Embryonic facial prominence (tissue), 1 donor: ENCODE data around the gene NSMCE1.

Experiments
- DNase-seq: peaks from one replicate; pipeline ENCODE4 v3.0.0-alpha.2; 2016; ENCODE audit errors: extremely low spot score

NSMCE1 gene

DNA sequence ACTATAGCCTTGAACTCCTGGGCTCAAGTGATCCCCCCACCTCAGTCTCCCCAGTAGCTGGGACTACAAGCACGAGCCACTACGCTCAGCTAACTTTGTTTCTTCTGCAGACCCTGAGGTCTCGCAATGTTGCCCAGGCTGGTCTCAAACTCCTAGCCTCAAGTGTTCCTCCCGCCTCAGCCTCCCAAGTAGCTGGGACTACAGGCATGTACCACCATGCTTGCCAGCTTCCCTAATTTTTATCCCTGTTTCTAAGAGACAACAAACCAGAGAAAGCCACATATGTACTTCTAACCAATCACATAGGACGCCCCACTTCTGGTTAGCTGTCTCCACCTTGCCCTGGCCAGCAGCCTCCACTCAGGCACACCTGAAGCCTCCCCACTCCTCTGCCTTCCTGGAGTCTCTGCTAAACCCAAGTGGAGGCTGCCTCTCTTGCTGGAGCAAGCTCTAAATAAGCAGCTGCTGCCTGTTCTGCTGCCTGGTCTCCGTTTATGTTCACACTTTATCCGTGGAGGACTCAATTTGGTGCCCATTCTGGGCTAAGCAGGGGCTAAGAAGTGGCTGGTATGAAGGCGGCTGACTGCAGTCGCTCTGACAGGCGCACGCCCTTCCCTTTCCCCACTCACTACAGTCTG is 24.7 kb downstream of the NSMCE1 start:
- DNase-seq: no peak

DNA sequence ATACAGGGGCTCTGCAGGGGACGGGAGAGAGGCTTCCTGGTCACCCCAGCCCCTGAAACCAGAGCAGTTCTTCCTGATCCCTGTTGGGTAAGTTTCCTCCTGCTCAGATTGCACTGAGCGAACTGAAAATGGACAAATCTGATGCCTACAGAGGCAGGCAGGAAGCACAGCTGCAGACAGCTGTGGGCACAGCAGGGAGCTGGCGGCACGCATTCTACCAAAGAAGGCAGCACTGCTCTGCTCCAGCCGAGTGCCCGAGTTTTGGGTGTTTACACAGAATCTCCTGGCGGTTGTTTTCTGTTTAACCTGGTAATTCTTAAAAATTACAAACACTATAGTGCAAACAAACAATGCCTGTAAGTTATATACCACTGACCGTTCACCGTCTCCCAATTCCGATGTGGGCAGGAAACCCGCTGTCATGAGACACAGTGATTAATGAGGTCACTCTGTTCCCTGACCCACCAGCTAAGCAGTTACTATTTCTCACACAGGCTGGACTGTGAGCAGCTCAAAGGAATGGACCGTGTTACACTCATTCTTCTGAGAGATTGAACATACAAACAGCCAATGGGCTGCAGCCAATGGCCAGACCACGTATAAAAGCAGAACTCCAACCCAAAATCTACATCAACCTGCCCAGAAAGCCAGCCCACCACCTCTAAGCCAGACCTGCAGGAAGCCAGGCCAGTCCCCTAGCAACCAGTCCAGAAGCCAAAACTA is 25.5 kb downstream of the NSMCE1 start:
- DNase-seq: no peak

DNA sequence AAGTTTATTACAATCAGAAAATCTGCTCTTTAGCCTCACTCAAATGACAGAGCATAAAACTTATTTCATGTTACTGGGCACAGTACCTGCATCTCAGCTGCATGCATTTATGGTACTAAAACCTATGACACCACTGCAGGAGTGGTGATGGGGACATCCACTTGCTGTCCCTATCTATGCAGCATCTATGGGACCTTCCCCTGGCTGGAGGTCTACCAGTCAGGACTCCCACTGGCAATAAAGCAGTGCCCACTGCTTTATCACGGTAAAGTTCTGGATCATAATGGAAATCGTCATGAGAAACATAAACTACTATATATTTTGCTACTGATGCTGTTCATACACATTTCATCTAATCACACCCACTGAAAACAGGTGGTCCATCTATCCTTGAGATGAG is 26.2 kb downstream of the NSMCE1 start:
- no peak for DNase-seq

DNA sequence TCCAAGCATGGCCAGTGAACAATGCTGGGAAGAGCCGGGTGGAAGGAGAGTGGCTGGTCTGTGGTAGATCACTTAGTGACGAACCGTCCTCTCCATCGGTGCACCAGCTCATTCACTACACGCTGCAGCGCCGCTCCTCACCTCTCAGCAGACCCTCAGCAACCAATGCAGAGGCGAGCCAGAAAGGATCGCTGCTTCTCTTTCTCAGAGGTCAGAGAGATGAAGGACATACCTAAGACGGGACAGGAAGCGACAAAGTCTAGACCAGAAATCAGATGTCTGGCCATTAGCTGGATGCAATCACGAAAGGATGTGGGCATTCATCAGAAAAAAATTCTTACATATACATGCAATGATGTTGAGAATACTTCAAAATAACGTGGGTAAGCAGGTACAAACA is 26.9 kb downstream of the NSMCE1 start:
- no peak for DNase-seq

DNA sequence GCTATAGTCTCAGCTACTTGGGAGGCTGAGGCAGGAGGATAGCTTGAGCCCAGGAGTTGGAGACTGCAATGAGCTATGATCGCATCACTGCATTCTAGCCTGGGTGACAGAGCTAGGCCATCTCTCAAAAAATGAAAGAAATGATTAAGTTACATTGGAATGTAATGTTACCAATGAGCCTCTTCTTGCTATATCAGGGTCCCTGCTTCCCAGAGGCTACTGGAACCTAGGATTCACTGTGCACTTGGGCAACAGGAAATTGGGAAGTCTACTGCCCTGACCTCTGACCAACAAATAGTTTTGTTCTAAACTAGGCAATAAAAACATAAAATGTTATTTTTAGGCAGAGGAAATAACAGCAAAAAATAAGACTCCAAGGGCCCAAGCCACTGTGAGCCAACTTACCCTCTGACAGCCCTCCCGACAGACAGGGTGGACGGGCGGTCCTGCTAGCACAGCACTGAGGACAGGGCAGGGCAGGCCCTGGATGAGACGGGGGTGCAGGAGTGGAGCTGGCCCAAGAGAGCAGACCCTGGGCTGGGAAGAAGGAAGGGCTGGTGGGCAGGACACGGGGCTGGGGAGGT is 27.5 kb downstream of the NSMCE1 start:
- DNase-seq: no peak

DNA sequence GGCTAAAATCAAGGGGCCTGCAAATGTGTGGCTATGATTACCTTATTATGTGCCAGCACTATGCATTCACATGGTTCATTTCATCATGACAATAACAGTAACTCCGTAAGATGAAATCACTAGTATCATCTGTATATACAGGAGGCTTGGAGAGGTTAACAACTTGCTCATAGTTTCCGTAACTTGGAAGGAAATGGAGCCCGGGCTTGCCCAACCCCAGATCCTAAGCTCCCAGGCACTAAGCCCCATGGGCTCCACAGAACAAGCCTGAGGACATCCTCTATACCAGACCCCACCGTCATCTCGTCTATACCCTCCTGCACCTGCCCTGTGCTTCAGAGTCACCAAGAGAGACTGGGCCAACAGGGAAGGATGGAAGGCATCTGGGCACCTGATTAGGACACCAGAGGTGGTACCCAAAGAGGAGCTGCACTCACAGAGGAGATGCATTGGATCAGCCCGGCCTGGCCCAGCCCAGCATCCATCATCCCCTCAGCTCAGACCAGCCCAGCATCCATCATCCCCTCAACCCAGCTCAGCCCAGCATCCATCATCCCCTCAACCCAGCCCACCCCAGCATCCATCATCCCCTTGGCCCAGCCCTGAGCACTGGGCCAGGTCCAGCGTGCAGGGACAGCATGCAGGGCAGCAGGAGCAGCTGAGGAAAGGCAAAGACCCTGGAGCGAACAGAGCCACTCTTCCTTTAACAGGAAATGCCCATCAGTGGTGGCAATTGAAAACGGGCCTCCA is 28.5 kb downstream of the NSMCE1 start:
- no peak for DNase-seq

DNA sequence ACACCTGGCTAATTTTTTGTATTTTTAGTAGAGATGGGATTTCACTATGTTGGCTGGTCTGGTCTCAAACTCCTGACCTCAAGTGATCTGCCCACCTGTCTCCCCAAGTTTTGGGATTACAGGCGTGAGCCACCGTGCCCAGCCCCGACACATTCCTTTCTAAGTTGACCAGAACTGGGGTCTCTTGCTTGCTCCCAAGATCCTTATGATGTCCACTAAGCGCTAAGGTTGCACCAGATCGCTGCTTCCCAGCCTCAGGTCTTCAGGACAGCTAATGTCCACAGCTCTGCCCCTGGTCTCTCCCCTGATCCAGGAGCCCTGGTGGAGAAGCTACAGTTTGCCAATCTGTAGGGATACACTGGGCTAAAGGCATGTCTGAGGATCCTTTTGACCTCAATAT is 29.5 kb downstream of the NSMCE1 start:
- DNase-seq: no peak

DNA sequence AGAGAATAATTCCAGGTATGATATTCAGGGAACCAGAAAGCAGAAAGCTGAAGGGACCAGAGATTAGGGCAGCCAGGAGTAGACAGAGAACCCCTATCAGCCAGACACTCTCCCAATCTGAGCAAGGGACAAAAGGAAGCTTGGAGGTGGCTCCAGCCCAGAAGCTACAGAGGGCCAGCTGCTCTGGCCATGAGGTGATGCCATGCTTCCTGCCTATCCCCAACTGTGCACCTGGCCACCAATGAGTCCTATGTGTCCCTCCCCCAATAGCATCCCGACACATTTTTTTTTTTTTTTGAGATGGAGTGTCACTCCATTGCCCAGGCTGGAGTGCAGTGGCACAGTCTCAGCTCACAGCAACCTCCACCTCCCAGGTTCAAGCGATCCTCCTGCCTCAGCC is 30.0 kb downstream of the NSMCE1 start:
- no peak for DNase-seq

DNA sequence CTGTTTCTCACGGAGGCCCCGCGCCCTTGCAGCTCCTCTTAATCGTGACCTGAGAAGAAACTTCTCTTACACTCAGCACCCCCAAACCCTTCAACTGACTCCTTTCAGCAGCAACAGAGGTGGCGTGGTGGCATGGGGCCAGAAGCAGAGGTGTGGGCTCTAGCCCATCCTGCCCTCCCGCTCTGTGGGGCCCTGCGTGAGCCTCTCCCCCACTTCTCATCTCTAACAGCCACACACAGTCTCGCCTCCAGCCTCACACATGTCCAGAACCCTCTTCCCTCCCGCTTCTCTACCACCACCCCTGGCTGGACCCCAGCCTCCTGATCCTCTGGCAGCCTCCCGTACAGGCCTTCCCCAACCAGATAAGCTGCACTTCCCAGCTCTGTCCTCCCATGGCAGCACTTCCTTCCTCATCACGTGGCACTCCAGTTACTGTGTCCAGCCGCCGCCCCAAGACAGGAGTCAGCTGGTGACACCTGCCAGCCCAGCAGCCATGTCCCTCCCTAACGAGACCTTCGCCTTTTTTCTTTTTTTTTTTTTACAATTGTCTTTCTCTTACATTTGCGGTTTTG is 30.5 kb downstream of the NSMCE1 start:
- DNase-seq: no peak

DNA sequence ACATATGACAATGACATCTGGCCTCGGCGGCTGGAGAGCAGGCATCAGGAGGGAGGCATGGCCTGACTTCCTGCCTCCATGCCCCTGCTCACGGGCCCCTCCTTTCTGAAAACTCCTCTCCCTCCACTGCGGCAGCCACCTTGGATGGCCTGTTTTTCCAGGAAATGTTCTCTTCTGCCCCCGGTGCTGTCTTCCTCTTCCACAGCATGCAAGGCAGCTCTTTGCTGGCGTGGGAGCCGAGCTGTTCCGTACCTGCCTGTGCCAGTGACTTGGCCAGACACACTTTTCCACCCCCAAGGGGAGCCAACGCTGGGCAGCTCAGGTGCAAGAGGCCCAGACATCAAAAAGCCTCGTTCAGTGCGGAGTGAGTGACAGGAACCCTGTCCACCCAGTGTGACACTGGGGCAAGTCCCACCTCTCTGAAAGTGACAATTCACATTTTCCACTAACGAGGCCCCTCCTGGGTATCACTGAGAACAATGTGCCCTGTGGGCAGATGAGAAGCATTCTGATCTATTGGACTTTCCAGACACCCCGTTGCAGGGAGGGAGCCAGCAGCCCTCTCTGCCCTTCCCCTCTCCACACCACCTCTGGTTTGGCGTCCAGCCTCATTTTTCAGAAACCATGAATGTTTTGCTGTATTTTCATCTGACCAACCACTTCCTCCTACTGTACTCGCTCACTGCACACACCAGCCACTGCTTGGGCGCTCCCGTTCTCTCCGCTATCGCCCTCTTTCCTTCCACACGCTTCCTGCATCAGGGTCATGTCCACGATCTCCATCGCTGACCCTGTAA is 31.2 kb downstream of the NSMCE1 start:
- no peak for DNase-seq

DNA sequence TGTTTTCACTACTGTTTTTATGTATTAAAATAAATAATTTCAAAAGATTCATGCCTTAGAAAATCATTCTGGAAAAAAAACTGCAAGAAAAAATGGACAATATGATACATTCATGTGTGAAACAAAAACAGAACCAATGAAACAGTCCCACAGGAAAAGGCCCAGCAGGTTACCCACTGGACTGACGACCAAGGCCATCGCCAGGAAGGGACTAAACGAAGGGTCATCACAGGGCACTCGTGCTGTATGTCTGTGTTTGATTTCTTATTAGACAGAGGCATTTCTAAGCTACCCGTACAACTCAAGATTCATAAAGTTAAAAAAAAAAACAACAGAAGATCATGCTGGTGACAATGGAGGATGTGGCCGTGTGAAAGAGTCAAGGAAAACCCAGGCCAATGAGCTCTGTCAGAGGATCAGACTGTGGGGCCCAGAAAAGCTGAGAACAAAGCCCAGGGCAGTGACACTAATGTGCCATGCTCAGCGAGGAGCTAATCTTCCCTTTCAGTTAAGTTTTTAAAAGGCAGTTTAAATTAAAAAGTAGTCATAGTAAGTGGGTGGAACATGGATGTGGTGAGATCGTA is 31.8 kb downstream of the NSMCE1 start:
- DNase-seq: no peak

DNA sequence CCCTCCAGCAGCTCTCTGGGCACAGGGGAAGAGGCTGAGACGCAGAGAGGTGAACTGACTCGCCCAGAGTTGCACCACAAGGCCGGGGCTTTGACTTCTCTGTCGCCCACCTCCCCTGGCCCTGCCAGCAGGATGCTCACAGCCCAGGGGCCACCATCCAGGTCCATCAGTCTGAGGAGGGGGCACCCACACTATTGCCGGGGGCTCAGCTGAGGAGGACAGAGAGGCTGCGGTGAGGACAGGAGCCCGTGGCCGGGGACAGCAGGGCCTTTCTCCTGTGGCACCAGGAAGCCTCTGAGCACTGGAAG is 32.7 kb downstream of the NSMCE1 start:
- no peak for DNase-seq

DNA sequence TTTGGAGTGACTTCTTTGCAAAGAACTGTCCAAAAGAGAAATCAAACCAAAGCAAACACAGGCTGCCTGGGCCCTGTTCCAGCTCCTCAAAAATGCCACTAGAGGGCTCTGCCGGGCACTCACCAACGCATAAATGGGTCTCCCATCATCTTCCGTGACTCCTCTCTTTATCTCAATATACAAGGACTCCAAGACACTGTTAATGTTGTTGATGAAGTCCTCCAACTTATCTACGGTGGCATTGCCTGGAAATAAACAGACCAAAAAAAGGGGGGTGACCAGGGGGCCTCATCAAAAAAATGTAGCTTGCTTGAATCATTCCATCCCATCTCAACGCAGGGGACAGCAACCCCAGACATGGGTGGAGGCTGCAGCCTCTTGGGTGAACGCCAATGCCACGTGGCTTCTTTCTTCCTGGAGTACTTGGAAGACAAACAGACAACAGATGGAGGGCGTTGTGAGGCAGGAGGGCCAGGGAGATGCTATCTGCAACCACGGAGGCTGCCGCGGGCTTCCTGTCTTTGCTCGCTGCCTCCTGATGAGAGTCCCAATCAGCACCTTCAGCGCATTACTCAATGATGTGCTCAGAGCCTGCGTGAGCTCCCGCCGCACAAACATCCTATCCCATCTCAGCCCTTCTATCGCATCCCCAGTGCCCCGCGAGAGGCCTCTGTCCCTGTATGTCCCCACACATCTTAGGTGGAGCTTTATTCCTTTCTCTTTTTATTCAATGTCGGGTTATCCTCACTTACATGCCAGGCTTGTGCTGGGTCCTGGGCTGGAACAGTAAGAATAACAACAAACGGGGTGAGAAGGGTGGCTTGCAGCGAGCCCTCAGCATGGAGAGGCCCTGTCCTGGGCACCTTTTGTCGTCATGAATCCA is 33.3 kb downstream of the NSMCE1 start:
- DNase-seq: no peak

DNA sequence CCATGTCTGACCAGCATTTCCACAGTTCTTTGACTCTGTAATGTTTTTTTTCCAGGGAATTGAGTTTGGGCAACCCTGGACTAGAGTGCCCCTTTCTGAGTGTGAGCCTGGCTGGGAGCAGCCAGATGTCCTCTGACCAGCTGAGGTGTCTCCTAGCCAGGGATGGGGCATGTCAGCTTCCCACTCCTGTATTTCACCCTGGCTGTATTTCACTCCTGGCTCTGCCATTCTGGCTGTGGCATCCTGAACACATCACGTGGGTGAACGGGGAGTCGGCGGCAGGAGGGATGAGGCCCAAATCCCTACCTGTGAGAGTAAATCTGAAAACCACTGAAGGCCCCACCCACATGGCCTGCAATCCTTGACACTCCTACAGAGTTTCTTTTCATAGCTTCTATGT is 34.0 kb downstream of the NSMCE1 start:
- no peak for DNase-seq

DNA sequence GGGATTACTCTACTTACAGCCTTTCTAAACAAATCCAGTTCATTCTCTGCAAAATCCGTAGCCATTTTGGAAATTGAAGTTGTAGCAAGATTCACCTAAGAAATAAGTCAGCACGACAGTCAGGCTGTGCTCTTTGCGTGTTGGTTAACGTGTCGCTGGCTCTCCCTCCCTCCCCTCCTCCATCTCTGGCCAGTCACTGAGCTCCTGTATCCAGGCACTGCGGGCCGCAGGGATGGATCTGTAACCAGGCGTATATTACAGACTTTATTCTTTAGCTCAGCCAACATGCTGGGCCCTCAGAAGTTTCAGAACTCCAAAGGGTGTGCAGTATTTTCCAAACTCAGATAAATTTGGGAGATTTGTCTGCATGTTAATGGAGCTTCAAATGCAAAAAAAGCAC is 34.4 kb downstream of the NSMCE1 start:
- DNase-seq: no peak

DNA sequence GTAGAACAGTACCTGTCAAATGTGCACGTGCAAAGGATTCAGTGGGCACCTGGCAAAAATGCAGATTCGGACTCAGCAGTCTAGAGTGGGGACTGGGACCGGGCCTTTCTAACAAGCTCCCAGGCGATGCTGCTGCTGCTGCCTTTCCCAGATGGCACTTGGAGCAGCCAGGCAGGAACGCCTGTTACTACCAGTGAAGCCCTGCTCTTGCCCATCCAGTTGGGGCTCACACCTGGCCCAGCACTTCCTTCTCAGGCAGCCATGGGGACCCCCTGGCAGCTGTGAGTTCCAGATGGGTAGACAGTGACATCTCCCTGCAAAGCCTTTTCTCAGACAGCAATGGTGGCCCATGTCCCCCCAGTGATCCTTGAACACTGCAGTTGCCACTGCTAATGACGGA is 34.8 kb downstream of the NSMCE1 start:
- no peak for DNase-seq

DNA sequence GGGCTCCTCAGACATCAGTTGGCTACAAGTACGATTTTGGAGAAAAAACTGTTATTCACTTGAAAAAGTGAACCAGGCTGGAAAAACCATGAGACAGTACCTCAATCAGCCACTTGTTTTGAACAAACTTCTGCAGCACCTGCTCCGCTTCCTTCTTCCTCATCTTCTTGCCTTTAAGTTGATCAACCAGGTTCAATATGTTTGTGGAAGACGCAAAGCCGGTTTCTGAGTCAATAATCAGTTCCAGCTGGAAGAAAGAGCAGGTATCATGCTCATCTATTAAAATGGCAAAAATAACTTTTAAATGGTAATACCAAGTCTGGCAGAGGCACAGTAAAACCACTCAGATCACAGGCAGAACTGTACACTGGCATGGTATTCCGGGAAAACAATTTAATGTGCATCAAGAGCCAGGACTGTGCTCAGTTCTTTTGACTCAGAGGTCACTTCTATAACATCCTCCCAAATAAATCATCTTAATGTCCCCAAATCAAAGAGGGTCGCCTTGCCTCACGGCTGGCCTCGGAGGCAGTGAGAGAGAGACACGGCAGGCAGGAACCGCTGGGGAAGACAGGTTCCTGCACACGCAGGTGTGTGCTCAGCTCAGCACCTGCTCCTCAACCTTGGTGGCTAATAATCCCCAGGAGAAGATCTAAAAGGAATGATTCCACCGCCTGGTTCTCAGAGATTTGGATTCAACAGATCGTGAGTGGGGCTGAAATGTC is 35.5 kb downstream of the NSMCE1 start:
- DNase-seq: no peak

DNA sequence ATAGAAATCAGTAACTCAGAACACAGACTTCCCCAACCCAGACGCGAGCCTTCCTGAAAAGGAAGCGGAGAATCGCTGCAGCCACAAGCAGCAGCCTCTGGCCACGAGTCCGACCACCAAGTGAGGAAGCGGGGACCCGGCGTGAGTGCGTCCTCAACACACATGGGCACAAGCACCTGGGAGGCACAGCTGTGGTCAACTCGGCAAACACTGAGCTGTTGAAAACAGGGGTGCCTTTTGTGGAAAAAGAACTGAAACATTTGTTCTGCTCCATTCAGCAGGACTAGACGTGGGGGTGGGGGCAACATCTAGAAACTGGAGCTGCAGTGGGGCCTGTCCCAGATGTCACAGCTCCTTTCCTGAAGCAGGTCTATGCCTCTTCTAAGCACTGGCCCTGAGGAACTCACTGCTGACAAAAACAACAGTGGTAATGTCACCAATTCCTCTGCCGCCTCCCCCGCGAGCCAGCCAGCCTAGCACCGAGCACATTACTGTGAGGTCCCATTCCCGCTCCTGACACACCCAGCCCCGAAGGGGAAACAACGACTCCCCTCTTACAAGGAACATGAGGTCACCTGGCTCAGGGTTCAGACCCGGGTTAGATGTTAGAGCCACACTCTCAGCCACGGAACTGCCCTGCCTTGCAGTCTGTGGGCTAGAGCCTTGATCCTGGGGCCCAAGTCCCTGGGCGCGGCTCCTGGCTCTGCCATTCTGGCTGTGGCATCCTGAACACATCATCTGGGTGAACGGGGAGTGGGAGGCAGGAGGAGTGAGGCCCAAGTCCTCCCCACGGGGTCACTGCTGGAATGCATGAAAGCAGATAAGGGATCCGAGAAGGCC is 36.3 kb downstream of the NSMCE1 start:
- no peak for DNase-seq

DNA sequence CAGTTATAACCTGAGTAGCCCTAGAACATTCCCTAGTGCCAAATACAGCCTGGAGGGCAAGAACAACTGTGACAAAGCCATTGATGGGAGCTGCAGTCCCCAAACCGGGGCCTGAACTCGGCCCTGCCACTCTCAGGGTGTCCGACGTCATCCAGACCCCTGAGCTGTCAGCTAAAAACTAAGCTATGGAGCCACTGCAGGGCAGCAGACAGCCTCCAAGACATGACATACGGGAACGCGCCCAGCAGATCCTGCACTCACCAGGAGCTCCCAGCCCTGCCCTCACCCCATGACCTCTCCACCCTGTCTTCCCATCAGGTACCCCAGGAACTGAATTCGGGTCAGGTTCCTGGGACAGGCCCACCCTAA is 36.9 kb downstream of the NSMCE1 start:
- no peak for DNase-seq
